H9 (cell line): ENCODE measurements around the gene KLHL13. TPM values are rescaled to one million over a fixed set of nuclear protein-coding genes. Genes with fewer than 3 reads are reported as not detected.
"Not testable (repeated sequence)": the region's sequence is repeated elsewhere in the genome, so short reads cannot be mapped to it uniquely, and the experiment has no call there.

Experiments used
- DNase-seq: peaks from one replicate; pipeline ENCODE4 v3.0.0-alpha.2; 2017
- H2AFZ ChIP-seq: one replicate; pipeline ENCODE4 v1.6.1; 2013; ENCODE audit warnings: mild to moderate bottlenecking, low read length, control low read depth, moderate library complexity
- H2AK5ac ChIP-seq: 2 replicates; pipeline ENCODE4 v1.6.1; 2013; ENCODE audit warnings: low read length, control low read depth, mixed read lengths; ENCODE audit not compliant: insufficient read length
- H2BK120ac ChIP-seq: one replicate; pipeline ENCODE4 v1.6.1; 2013; ENCODE audit warnings: low read depth, mild to moderate bottlenecking, low read length, control low read depth, inconsistent platforms; ENCODE audit not compliant: poor library complexity, severe bottlenecking
- H2BK12ac ChIP-seq: 2 replicates; pipeline ENCODE4 v1.6.1; 2013; ENCODE audit warnings: low read length, control low read depth, mixed read lengths, low read depth; ENCODE audit not compliant: insufficient read length
- H2BK15ac ChIP-seq: 2 replicates; pipeline ENCODE4 v1.6.1; 2013; ENCODE audit warnings: low read depth, low read length, control low read depth
- H2BK20ac ChIP-seq: one replicate; pipeline ENCODE4 v1.6.1; 2013; ENCODE audit warnings: low read depth, mild to moderate bottlenecking, low read length, control low read depth, inconsistent platforms; ENCODE audit not compliant: poor library complexity, severe bottlenecking
- H2BK5ac ChIP-seq: 2 replicates; pipeline ENCODE4 v1.6.1; 2013; ENCODE audit warnings: low read length, control low read depth, mixed read lengths; ENCODE audit not compliant: insufficient read length
- H3K14ac ChIP-seq: 2 replicates; pipeline ENCODE4 v1.6.1; 2013; ENCODE audit warnings: low read length, control low read depth; ENCODE audit not compliant: insufficient read depth
- H3K18ac ChIP-seq: 2 replicates; pipeline ENCODE4 v1.6.1; 2013; ENCODE audit warnings: low read depth, mild to moderate bottlenecking, mixed read lengths, low read length, control low read depth; ENCODE audit not compliant: insufficient read length
- H3K23ac ChIP-seq: 2 replicates; pipeline ENCODE4 v1.6.1; 2013; ENCODE audit warnings: low read length, control low read depth, mixed read lengths, low read depth; ENCODE audit not compliant: insufficient read length
- H3K23me2 ChIP-seq: 2 replicates; pipeline ENCODE4 v1.6.1; 2013; ENCODE audit warnings: low read depth, mild to moderate bottlenecking, mixed read lengths, low read length, control low read depth; ENCODE audit not compliant: insufficient read length, poor library complexity, severe bottlenecking
- H3K27ac ChIP-seq: 2 replicates; pipeline ENCODE4 v1.5.1; 2013; ENCODE audit warnings: low read length, control low read depth, mixed read lengths, low read depth; ENCODE audit not compliant: insufficient read length
- H3K27me3 ChIP-seq: 2 replicates; pipeline ENCODE4 v1.6.1; 2013; ENCODE audit warnings: low read length, control low read depth, inconsistent platforms; ENCODE audit not compliant: insufficient read depth
- H3K4ac ChIP-seq: 2 replicates; pipeline ENCODE4 v1.6.1; 2013; ENCODE audit warnings: low read depth, mild to moderate bottlenecking, control low read depth, inconsistent platforms, low read length, moderate library complexity
- H3K4me1 ChIP-seq: 2 replicates; pipeline ENCODE4 v1.6.1; 2013; ENCODE audit warnings: low read length, control low read depth, inconsistent platforms; ENCODE audit not compliant: insufficient read depth
- H3K4me2 ChIP-seq: 2 replicates; pipeline ENCODE4 v1.6.1; 2013; ENCODE audit warnings: low read length, control low read depth, mixed read lengths; ENCODE audit not compliant: insufficient read length, insufficient read depth
- H3K56ac ChIP-seq: 2 replicates; pipeline ENCODE4 v1.6.1; 2013; ENCODE audit warnings: low read depth, mild to moderate bottlenecking, mixed read lengths, low read length, control low read depth; ENCODE audit not compliant: insufficient read length
- H3K79me1 ChIP-seq: 2 replicates; pipeline ENCODE4 v1.6.1; 2013; ENCODE audit warnings: low read depth, mild to moderate bottlenecking, moderate library complexity, low read length, control low read depth, inconsistent platforms; ENCODE audit not compliant: insufficient read depth, poor library complexity, severe bottlenecking
- H3K79me2 ChIP-seq: 2 replicates; pipeline ENCODE4 v1.6.1; 2013; ENCODE audit warnings: low read length, control low read depth, inconsistent platforms; ENCODE audit not compliant: insufficient read depth
- H3K9ac ChIP-seq: 2 replicates; pipeline ENCODE4 v1.6.1; 2013; ENCODE audit warnings: low read length, control low read depth, mixed read lengths; ENCODE audit not compliant: insufficient read length; ENCODE audit errors: extremely low read depth
- H3K9me3 ChIP-seq: one replicate; pipeline ENCODE4 v1.6.1; 2013; ENCODE audit warnings: low read depth, low read length, inconsistent platforms; ENCODE audit not compliant: control insufficient read depth
- H3T11ph ChIP-seq: one replicate; pipeline ENCODE4 v1.6.1; 2013; ENCODE audit warnings: mild to moderate bottlenecking, low read length, control low read depth, inconsistent platforms
- H4K20me1 ChIP-seq: one replicate; pipeline ENCODE4 v1.6.1; 2013; ENCODE audit not compliant: control insufficient read depth, insufficient read length, insufficient read depth
- H4K5ac ChIP-seq: 2 replicates; pipeline ENCODE4 v1.6.1; 2013; ENCODE audit warnings: low read depth, mild to moderate bottlenecking, mixed read lengths, low read length, control low read depth; ENCODE audit not compliant: insufficient read length
- H4K8ac ChIP-seq: replicated peaks from 2 replicates; pipeline ENCODE4 v1.6.1; 2013; ENCODE audit warnings: low read length, control low read depth, mixed read lengths, low read depth; ENCODE audit not compliant: insufficient read length
- H4K91ac ChIP-seq: 2 replicates; pipeline ENCODE4 v1.6.1; 2013; ENCODE audit warnings: low read depth, mild to moderate bottlenecking, moderate library complexity, mixed read lengths, low read length, control low read depth; ENCODE audit not compliant: insufficient read length
- H3K27ac Mint-ChIP-seq, 3 experiments: 2 replicates in 2 of 3; 3 replicates in 1 of 3; pipeline ENCODE4 v1.8.0; 2020 to 2021; ENCODE audit warnings: mixed read lengths in 3 of 3, mild to moderate bottlenecking in 1 of 3, moderate library complexity in 1 of 3
- H3K27me3 Mint-ChIP-seq: 2 replicates; pipeline ENCODE4 v1.8.0; 2021; ENCODE audit warnings: low read depth, mild to moderate bottlenecking, moderate library complexity, mixed read lengths
- H3K36me3 Mint-ChIP-seq, 3 experiments: 2 replicates in 2 of 3; 3 replicates in 1 of 3; pipeline ENCODE4 v1.8.0; 2020 to 2021; ENCODE audit warnings: low read depth in 3 of 3, mixed read lengths in 3 of 3; ENCODE audit not compliant: insufficient read depth in 1 of 3
- H3K4me1 Mint-ChIP-seq, 2 experiments: 2 replicates each; pipeline ENCODE4 v1.8.0; 2020; ENCODE audit warnings: mixed read lengths in 2 of 2
- H3K4me3 Mint-ChIP-seq, 2 experiments: 2 replicates in 1 of 2; 3 replicates in 1 of 2; pipeline ENCODE4 v1.8.0; 2020 to 2021; ENCODE audit warnings: mild to moderate bottlenecking in 2 of 2, mixed read lengths in 2 of 2, moderate library complexity in 1 of 2
- H3K9me3 Mint-ChIP-seq, 2 experiments: 2 replicates in 1 of 2; 3 replicates in 1 of 2; pipeline ENCODE4 v1.8.0; 2020; ENCODE audit warnings: mild to moderate bottlenecking in 2 of 2, mixed read lengths in 2 of 2, moderate library complexity in 1 of 2
- CTCF ChIP-seq: fragments of 200-600 bp; sonication (generic); conservative IDR thresholded peaks from 3 replicates; pipeline ENCODE4 v1.8.0; 2021; ENCODE audit warnings: antibody characterized with exemption, mild to moderate bottlenecking
- WGBS: extraction: QIAGEN DNeasy Blood & Tissue Kit; methylation state at CpG from one replicate; pipeline ENCODE4 v1.1.7; 2013; ENCODE audit warnings: missing lambda C conversion rate, low lambda C conversion rate, mixed read lengths; ENCODE audit not compliant: insufficient read length; ENCODE audit errors: extremely low coverage; 5-methylcytosine and 5-hydroxymethylcytosine counted together
- total RNA-seq: library from RNA; stranded (reverse); gene quantifications from 2 replicates; pipeline ENCODE4 v1.2.1, GENCODE V29; 2021

KLHL13 gene
- total RNA-seq, 1 experiment from 2014 or later, result 4.1 TPM

- Histone ChIP-seq H3K23ac (no peak overlapping the region), H3K79me2 (no peaks in the 10 kb centered on the region), H3K27me3 (no peaks in the 10 kb centered on the region), H2BK20ac (no peak overlapping the region), H4K91ac (no peak overlapping the region), H3T11ph (no peak overlapping the region), H3K4me2 (no peak overlapping the region), H2BK5ac (no peak overlapping the region), H2BK15ac (no peak overlapping the region), H3K79me1 (no peaks in the 10 kb centered on the region), H2AFZ (no peak overlapping the region), H4K8ac (no peak overlapping the region), H4K5ac (no peak overlapping the region), H3K9me3 (peaks cover 20% of the 10 kb centered on the region), H2BK120ac (no peak overlapping the region), H3K23me2 (no peaks in the 10 kb centered on the region), H3K4me1 (no peaks in the 10 kb centered on the region), H3K9ac (no peak overlapping the region), H3K4ac (no peak overlapping the region), H3K14ac (no peak overlapping the region), H3K27ac (no peak overlapping the region), H2BK12ac (no peak overlapping the region), H3K18ac (no peak overlapping the region), H3K56ac (no peak overlapping the region), H2AK5ac (no peak overlapping the region), H4K20me1 (no peaks in the 10 kb centered on the region)
- no peaks in the 10 kb centered on the region for H3K4me1 Mint-ChIP-seq
- DNase-seq, result no peak
- H3K4me3 Mint-ChIP-seq, result no peak overlapping the region
- peaks cover 0 to 68% of the 10 kb centered on the region in 2 experiments; a peak in 3 of 5 replicates for H3K9me3 Mint-ChIP-seq
- WGBS, result no CpG with 5 or more reads among the region's 1 CpG
- H3K27me3 Mint-ChIP-seq, result no peaks in the 10 kb centered on the region
- H3K27ac Mint-ChIP-seq, result no peak overlapping the region
- TF ChIP-seq CTCF, result no peak
- H3K36me3 Mint-ChIP-seq, result no peaks in the 10 kb centered on the region
Observed at GRCh38 chrX:118148737-118149136, 32.1 kb upstream of the KLHL13 start.

- not testable (repeated sequence) for H3K4me3 Mint-ChIP-seq, H3K23ac ChIP-seq
Observed at GRCh38 chrX:118147771-118148170, 31.2 kb upstream of the KLHL13 start.

More at GRCh38 chrX:118147771-118148170, 31.2 kb upstream of the KLHL13 start:
- not testable (repeated sequence) for H3K79me2 ChIP-seq, H4K8ac ChIP-seq, DNase-seq, H3K27ac ChIP-seq, H3K27ac Mint-ChIP-seq, H3K27me3 Mint-ChIP-seq, H2BK15ac ChIP-seq, H3K14ac ChIP-seq, H3K4me2 ChIP-seq, H3K56ac ChIP-seq, H3K4me1 Mint-ChIP-seq, H2BK120ac ChIP-seq, H3K36me3 Mint-ChIP-seq, H2AK5ac ChIP-seq, H2BK5ac ChIP-seq, H3K9ac ChIP-seq, H3K18ac ChIP-seq, H2BK20ac ChIP-seq, H3K27me3 ChIP-seq, H3K79me1 ChIP-seq, H3K4me1 ChIP-seq, H4K91ac ChIP-seq, H2AFZ ChIP-seq, H2BK12ac ChIP-seq, H3T11ph ChIP-seq, H4K20me1 ChIP-seq, H4K5ac ChIP-seq, H3K4ac ChIP-seq, H3K23me2 ChIP-seq
- peaks cover 12% of the 10 kb centered on the region for H3K9me3 ChIP-seq
- H3K9me3 Mint-ChIP-seq, result peaks cover 0 to 66% of the 10 kb centered on the region in 2 experiments; a peak in 3 of 5 replicates
- no CpG with 5 or more reads among the region's 3 CpGs for WGBS
